Middle frontal gyrus (tissue), 1 donor: ENCODE data around the gene XRCC3.
"Not testable (repeated sequence)": the region's sequence is repeated elsewhere in the genome, so short reads cannot be mapped to it uniquely, and the experiment has no call there.

ENCODE experiments used
- DNase-seq: peaks from one replicate; pipeline ENCODE4 v3.0.0-alpha.2; 2015; ENCODE audit warnings: low spot score; ENCODE audit errors: extremely low spot score

The XRCC3 gene

GRCh38 chr14:103671911-103672310 is 43.3 kb downstream of the XRCC3 start:
- no peak for DNase-seq

GRCh38 chr14:103669370-103669769 is 45.9 kb downstream of the XRCC3 start:
- DNase-seq, result no peak

- no peak for DNase-seq
These were observed 47.1 kb downstream of the XRCC3 start for GRCh38 chr14:103668117-103668516.

GRCh38 chr14:103667671-103668070 is 47.6 kb downstream of the XRCC3 start:
- no peak for DNase-seq

GRCh38 chr14:103663506-103663905 is 51.7 kb downstream of the XRCC3 start:
- DNase-seq, result no peak

- no peak for DNase-seq
These were observed 52.7 kb downstream of the XRCC3 start for GRCh38 chr14:103662591-103662990.

GRCh38 chr14:103662029-103662428 is 53.2 kb downstream of the XRCC3 start:
- no peak for DNase-seq

- no peak for DNase-seq
These were observed 55.6 kb downstream of the XRCC3 start for GRCh38 chr14:103659631-103660030.

GRCh38 chr14:103657471-103657870 is 57.8 kb downstream of the XRCC3 start:
- no peak for DNase-seq

GRCh38 chr14:103656756-103657133 is 58.5 kb downstream of the XRCC3 start:
- DNase-seq, result no peak

- DNase-seq, result no peak
These were observed 59.1 kb downstream of the XRCC3 start for GRCh38 chr14:103656031-103656755.

- no peak for DNase-seq
These were observed 60.6 kb downstream of the XRCC3 start for GRCh38 chr14:103654619-103655018.

GRCh38 chr14:103653805-103654204 is 61.4 kb downstream of the XRCC3 start:
- DNase-seq, result no peak

- not testable (repeated sequence) for DNase-seq
These were observed 61.9 kb downstream of the XRCC3 start for GRCh38 chr14:103653336-103653735.

GRCh38 chr14:103652806-103653205 is 62.4 kb downstream of the XRCC3 start:
- DNase-seq, result no peak

GRCh38 chr14:103651585-103651984 is 63.7 kb downstream of the XRCC3 start:
- no peak for DNase-seq

- DNase-seq, result no peak
These were observed 65.0 kb downstream of the XRCC3 start for GRCh38 chr14:103650213-103650612.

- DNase-seq, result no peak
These were observed 66.2 kb downstream of the XRCC3 start for GRCh38 chr14:103649001-103649400.
